Measurements from ENCODE around the gene RCAN2.

- TF ChIP-seq CTCF (IDR thresholded peaks at IDR 0.05), result peak in 1 of 3 experiments; percentile 19
- no peak for TF ChIP-seq POLR2AphosphoS5 (IDR thresholded peaks at IDR 0.05)
- no peak for TF ChIP-seq POLR2A (IDR thresholded peaks at IDR 0.05; ENCODE audit: low read depth)
- TF ChIP-seq EP300 (IDR thresholded peaks at IDR 0.05), result no peak
Measured at GRCh38 chr6:46184114-46184513, 307.1 kb downstream of the RCAN2 start.

All from esophagus muscularis mucosa (tissue), 4 donors.